ENCODE results near the gene TSPYL1.
A peak's percentile ranks its signal among the peaks of the same experiment; 100 is the strongest.

TSPYL1 gene

GRCh38 chr6:116256694-116257093 is 23.0 kb downstream of the TSPYL1 start:
- no peak for DNase-seq

DNA sequence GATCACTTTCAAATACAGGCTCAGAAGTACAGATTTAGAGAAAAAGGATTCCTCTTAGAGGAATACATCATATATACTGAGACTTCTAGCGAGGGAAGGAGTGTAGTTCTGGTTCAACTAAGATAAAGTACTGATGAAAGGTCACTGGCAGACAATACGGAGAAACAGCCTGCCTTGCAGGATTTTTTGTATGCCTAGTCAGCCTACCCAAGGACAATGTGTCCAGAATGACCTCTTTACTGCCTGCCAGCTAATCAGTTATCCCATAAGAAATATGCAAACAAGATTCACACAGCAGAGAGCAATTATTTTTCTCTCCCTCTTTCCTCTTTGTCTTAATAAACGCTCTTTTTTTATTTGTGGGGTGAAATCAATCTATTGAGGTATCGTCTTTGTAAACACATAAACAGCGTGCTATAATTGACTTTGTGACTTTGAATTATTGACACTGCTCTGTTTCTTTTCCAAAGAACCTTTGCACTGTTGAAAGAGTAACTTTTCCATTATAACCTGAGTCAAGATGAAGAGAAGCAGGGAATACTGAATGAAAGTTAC is 24.4 kb downstream of the TSPYL1 start:
- no peak for DNase-seq

DNA sequence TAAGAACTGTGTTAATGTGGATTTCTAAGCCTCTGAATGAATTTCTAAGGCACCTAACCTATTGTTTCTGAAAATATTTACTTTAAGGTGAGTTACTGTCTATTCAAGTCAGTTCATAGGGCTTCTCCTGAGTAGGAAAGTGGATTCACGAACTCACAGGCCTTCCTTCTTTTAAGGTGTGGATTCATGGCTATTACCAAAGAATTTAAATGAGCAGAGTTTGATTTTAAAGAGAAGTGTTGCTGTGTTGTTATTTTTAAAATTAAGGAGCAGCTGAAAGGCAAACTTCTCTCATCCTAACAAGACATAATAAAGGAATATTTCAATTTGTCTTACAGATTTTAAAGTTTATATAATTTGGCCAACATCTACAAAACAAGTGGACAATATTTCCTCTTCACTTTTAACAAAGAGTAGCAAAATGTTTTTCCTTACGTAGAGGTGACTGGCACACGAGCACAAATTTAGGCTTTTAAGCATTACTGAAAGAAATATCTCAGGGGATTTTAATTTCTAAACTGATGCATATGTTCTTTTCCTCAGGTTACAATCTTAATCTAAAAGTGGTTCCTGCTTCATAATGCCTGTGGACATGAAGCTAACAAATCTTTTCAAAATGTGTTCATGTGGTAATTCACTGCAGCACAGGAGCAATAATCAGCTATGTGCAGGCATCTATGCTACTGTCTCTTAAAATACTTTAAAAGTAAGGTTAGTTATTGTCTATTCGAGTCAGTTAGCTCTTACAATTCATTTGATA is 25.3 kb downstream of the TSPYL1 start:
- DNase-seq = no peak

- peak; percentile 89 to 92 for DNase-seq
Measured at GRCh38 chr6:116253505-116254296, 26.0 kb downstream of the TSPYL1 start, which contains the start of gene TSPYL4. Gene TSPYL4 (minus strand): TSS chr6:116254075. CDS start chr6:116254008, 67 bp downstream.

DNA sequence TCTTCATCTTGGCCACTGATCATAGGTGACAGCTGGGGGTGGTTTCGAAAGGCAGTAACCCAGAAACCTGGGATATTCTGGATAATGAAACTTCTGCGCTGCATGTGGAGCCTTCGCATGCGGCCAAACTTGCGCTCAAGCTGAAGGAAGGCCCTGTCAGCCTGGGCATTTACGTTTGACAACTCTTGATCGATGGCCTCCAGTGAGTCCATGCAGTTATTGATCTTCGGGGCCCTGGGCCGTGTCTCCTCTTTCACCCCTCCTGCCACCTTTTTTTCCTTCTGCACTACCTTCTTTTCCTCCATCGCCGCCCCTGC is 26.6 kb downstream of the TSPYL1 start:
- DNase-seq = no peak

DNA sequence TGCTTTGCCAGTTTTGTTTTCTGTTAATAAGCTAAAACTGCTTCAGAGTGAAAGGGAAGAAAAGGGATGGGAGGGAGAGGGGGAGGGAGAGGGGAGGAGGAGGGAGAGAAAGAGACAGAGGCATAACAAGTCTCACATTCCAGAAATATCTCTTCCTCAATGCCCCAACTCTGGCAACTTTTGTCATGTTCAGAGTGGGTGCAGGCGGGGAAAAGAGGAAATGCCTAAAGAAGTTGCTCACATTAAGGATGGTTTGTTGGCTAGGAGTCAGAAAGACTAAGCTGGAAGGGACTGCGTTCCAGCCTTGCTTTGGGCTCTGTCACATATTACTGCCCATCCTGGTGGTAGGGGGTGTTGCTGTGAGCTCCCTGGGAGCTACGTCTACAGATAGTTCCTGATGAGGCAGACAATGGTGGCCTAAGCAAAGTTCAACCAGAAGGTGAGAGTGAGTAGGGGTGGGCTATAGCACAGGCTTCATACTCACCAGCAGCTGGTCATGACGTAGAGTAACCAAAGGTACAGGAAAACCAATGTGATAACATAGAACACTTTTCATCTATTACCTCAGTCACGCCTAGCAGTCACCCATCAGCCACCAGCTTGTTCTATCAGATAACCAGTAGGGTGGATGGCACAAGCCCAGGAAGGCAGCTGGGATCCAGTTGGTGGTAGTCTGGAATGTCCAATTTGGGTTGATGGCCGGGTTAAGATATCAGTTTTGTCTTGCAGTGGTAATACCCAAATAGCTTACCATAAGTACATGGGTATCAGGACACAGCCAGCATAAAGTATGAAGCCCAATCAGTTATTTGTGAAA is 28.0 kb downstream of the TSPYL1 start:
- DNase-seq = no peak

DNA sequence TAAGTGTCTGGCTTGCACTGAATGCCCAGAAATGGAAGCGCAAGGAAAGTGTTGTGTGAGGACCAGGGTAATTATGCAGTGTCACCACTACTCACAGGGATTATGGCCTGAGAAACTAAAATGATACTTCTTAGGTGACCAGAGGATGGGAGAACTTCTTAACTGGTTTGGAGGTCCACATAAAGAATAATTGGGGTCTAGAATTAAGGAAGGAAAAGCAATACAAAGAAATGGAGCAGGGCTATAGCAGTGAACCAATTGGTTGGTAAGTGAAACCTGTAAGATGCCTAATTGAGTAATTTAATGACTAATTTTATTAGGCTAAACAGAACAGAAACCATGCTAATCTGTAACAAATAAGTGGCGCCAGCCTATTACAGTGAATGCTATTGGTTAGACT is 31.2 kb downstream of the TSPYL1 start:
- no peak for DNase-seq

- no peak for DNase-seq
Measured at GRCh38 chr6:116247285-116247684, 32.4 kb downstream of the TSPYL1 start.

GRCh38 chr6:116246089-116246488 is 33.6 kb downstream of the TSPYL1 start:
- no peak for DNase-seq

GRCh38 chr6:116244284-116244683 is 35.4 kb downstream of the TSPYL1 start:
- no peak for DNase-seq

DNA sequence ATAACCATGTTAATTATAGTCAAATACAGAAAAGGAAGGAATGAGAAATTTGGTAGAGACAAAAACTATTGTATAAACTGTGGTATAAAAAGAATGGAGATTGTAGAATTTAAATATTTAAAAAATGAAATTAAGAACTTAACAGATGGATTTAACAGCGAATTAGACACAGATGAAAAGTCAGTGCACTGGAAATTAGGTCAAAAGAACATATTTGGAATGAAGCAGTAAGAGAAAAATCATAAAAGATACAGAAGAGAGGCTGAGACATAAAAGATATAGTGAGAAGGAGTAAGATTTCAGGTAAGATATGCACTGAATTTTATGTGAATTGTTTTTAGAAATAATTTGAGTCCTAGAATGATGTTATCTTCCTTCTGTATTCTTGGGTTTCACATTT is 39.9 kb downstream of the TSPYL1 start:
- no peak for DNase-seq

DNA sequence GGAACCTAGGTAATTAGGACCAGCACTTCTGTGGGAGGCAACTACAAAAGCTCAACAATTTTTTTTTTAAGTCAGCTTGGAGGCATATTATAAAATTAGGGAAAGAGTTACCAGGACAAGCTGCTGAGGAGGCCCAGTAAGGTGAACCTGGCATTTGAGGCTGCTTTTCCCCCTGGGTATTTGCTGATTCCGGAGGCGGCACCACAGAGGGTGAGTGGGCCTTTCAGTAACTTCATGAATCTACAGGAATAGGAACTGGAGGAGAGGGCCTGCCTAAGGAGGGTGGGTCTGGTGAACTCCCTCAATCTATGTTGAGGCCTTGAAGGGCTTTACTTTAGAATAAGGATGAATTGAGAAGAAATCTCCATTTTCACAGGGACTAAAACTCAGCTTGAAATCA is 40.5 kb downstream of the TSPYL1 start:
- peak in 1 of 2 experiments; percentile 14 for DNase-seq

GRCh38 chr6:116238083-116238482 is 41.6 kb downstream of the TSPYL1 start:
- no peak for DNase-seq

GRCh38 chr6:116234689-116235088 is 45.0 kb downstream of the TSPYL1 start:
- DNase-seq = no peak

GRCh38 chr6:116229287-116229913 is 50.3 kb downstream of the TSPYL1 start:
- peak; percentile 93 to 98 for DNase-seq

All from cerebellar nuclear complex (tissue), 1 donor.